Endodermal cell (in vitro differentiated cells): ENCODE measurements around the gene METRNL. TPM values are rescaled to one million over a fixed set of nuclear protein-coding genes. Genes with fewer than 3 reads are reported as not detected.

Experiments used
- DNase-seq: peaks from one replicate; pipeline ENCODE4 v3.0.0-alpha.2; 2017
- H3K27ac ChIP-seq: 2 replicates; pipeline ENCODE4 v1.5.1; 2013; ENCODE audit warnings: mild to moderate bottlenecking, low read depth, low read length, moderate library complexity
- H3K27me3 ChIP-seq: 2 replicates; pipeline ENCODE4 v1.6.1; 2013; ENCODE audit warnings: mild to moderate bottlenecking, low read length, moderate library complexity; ENCODE audit not compliant: insufficient read depth, control insufficient read depth, poor library complexity, severe bottlenecking
- H3K36me3 ChIP-seq: 2 replicates; pipeline ENCODE4 v1.7.0; 2013; ENCODE audit warnings: mild to moderate bottlenecking, low read length, moderate library complexity; ENCODE audit not compliant: control insufficient read depth, insufficient read depth
- H3K4me1 ChIP-seq: one replicate; pipeline ENCODE4 v1.7.0; 2013; ENCODE audit warnings: low read length; ENCODE audit not compliant: control insufficient read depth, insufficient read depth
- H3K4me3 ChIP-seq: 2 replicates; pipeline ENCODE4 v1.5.1; 2013; ENCODE audit warnings: mild to moderate bottlenecking, low read length, moderate library complexity
- H3K9ac ChIP-seq: 2 replicates; pipeline ENCODE4 v1.6.1; 2013; ENCODE audit warnings: mild to moderate bottlenecking, low read length, moderate library complexity; ENCODE audit not compliant: poor library complexity, severe bottlenecking; ENCODE audit errors: extremely low read depth
- H3K9me3 ChIP-seq: 2 replicates; pipeline ENCODE4 v1.6.1; 2013; ENCODE audit warnings: mild to moderate bottlenecking, low read length, moderate library complexity; ENCODE audit not compliant: control insufficient read depth
- H3K27ac Mint-ChIP-seq: 2 replicates; pipeline ENCODE4 v1.8.0; 2020; ENCODE audit warnings: mixed read lengths
- H3K27me3 Mint-ChIP-seq: 2 replicates; pipeline ENCODE4 v1.8.0; 2021; ENCODE audit warnings: mild to moderate bottlenecking, mixed read lengths; ENCODE audit not compliant: insufficient read depth
- H3K36me3 Mint-ChIP-seq: 2 replicates; pipeline ENCODE4 v1.8.0; 2020; ENCODE audit warnings: low read depth, mixed read lengths
- H3K4me1 Mint-ChIP-seq: 2 replicates; pipeline ENCODE4 v1.8.0; 2020; ENCODE audit warnings: mixed read lengths
- H3K4me3 Mint-ChIP-seq: 2 replicates; pipeline ENCODE4 v1.8.0; 2020; ENCODE audit warnings: mild to moderate bottlenecking, moderate library complexity, mixed read lengths
- H3K9me3 Mint-ChIP-seq: 2 replicates; pipeline ENCODE4 v1.8.0; 2020; ENCODE audit warnings: mild to moderate bottlenecking, mixed read lengths
- CTCF ChIP-seq: fragments of 200-600 bp; sonication (generic); conservative IDR thresholded peaks from 2 replicates; pipeline ENCODE4 v1.5.0; 2021; ENCODE audit warnings: antibody characterized with exemption, mild to moderate bottlenecking
- WGBS, 2 experiments: methylation state at CpG; one replicate each; pipeline versions ENCODE4 v1.1.5 to v1.1.7; 2013; ENCODE audit warnings: missing lambda C conversion rate in 2 of 2, mixed read lengths in 1 of 2; ENCODE audit not compliant: insufficient coverage in 1 of 2, insufficient read length in 1 of 2; 5-methylcytosine and 5-hydroxymethylcytosine counted together
- total RNA-seq, 2 donors: library from RNA; stranded (reverse); fragmentation: NEBNext Ultra II Directional in 1 of 2; extraction: Animal tissue kit (Norgen Biotek cat#: 25700) in 1 of 2; gene quantifications; 2 replicates in 1 of 2; 3 replicates in 1 of 2; pipeline ENCODE4 v1.2.1, GENCODE V29; 2021

The METRNL gene
- total RNA-seq, 2 donors from 2014 or later = 7.3 to 10.3 TPM

GRCh38 chr17:83073389-83074063, 5.9 kb upstream of the METRNL start:
- TF ChIP-seq CTCF = no peak
- no peak for DNase-seq
- Mint-ChIP-seq H3K9me3 (no peaks in the 10 kb centered on the region), H3K36me3 (no peaks in the 10 kb centered on the region), H3K4me1 (peaks cover 2% of the 10 kb centered on the region), H3K27ac (no peak overlapping the region), H3K27me3 (peaks cover 29% of the 10 kb centered on the region), H3K4me3 (no peak overlapping the region)
- Histone ChIP-seq H3K9me3 (no peaks in the 10 kb centered on the region), H3K9ac (no peak overlapping the region), H3K4me3 (no peak overlapping the region), H3K27ac (no peak overlapping the region), H3K4me1 (no peaks in the 10 kb centered on the region), H3K27me3 (peaks cover 28% of the 10 kb centered on the region), H3K36me3 (no peaks in the 10 kb centered on the region)
- WGBS, 2 experiments = 94 to 99% methylated on average over 10 to 32 of the region's 32 CpGs

- 94 to 95% methylated on average over 33 to 45 of the region's 45 CpGs for WGBS, 2 experiments
- no peak overlapping the region for H3K27ac Mint-ChIP-seq
- Histone ChIP-seq H3K4me3 (no peak overlapping the region), H3K27me3 (peaks cover 35% of the 10 kb centered on the region), H3K9ac (no peak overlapping the region), H3K4me1 (no peaks in the 10 kb centered on the region), H3K36me3 (no peaks in the 10 kb centered on the region), H3K9me3 (no peaks in the 10 kb centered on the region), H3K27ac (no peak overlapping the region)
- no peak overlapping the region for H3K4me3 Mint-ChIP-seq
- DNase-seq = no peak
- H3K9me3 Mint-ChIP-seq = no peaks in the 10 kb centered on the region
- peaks cover 2% of the 10 kb centered on the region for H3K4me1 Mint-ChIP-seq
- peaks cover 31% of the 10 kb centered on the region for H3K27me3 Mint-ChIP-seq
- TF ChIP-seq CTCF = no peak
- no peaks in the 10 kb centered on the region for H3K36me3 Mint-ChIP-seq
Measured at GRCh38 chr17:83074486-83075223, 4.8 kb upstream of the METRNL start.

DNA sequence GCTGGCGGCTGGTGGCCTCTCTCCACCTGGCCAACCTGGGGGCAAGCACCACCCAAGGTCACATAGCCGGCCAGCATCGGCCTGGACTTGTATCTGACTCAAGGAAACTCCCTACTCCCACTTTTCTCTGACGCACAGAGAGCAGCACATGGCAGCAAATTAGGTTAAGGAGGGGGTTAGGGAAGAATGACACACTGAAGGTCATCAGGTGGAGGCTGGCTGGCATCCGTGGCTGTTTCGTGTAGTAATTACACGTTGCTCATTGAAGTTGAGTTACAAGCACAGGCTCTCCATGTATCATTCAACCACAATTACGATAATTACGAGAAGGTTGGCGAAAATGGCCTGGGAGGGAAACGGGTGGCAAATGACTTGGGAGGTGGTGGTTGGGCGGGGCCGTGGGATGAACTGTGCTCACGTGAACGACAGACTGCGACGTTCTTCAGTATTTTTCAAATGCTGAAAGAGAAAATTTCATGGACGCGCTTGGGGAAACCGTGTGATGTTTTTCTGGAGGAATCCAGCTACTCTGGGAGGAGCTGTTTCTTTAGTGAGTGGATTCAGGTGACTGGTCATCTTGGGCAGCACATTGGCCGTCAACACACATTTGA, 4.0 kb upstream of the METRNL start:
- Mint-ChIP-seq H3K4me1 (peaks cover 2% of the 10 kb centered on the region), H3K9me3 (no peaks in the 10 kb centered on the region), H3K27me3 (peaks cover 31% of the 10 kb centered on the region), H3K36me3 (no peaks in the 10 kb centered on the region), H3K4me3 (no peak overlapping the region), H3K27ac (no peak overlapping the region)
- whole genome bisulfite sequencing, 2 experiments = 92 to 94% methylated on average over 17 to 21 of the region's 21 CpGs
- Histone ChIP-seq H3K36me3 (no peaks in the 10 kb centered on the region), H3K9me3 (no peaks in the 10 kb centered on the region), H3K9ac (no peak overlapping the region), H3K4me1 (no peaks in the 10 kb centered on the region), H3K27me3 (peaks cover 35% of the 10 kb centered on the region), H3K4me3 (no peak overlapping the region), H3K27ac (no peak overlapping the region)
- DNase-seq = no peak
- no peak for TF ChIP-seq CTCF
